GM12878 (cell line): Measurements from ENCODE around the gene NFE2L1. TPM values are rescaled to one million over a fixed set of nuclear protein-coding genes. Genes with fewer than 3 reads are reported as not detected.

Experiments
- ATAC-seq: fragments of 200-7000 bp; cut with Tn5 transposase; 3 replicates; pipeline ENCODE4 v1.9.1; 2020; ENCODE audit warnings: mild to moderate bottlenecking, moderate library complexity
- BruUV-seq: library from RNA; stranded (reverse); fragments of 400-500 nt; replicated peaks from 2 replicates; lab custom pipeline; 2021; lab: Mats Ljungman, UMichigan
- CTCF ChIA-PET: fragments of 300-600 bp; sonication (Branson Sonifier 250); formaldehyde crosslinking; extraction: SDS; loops from one replicate; lab custom pipeline; 2021; ENCODE audit warnings: inconsistent platforms; lab: Yijun Ruan, JAX
- POLR2A ChIA-PET: fragments of 350-600 bp; formaldehyde crosslinking; extraction: SDS; loops from one replicate; lab custom pipeline; 2021; ENCODE audit warnings: inconsistent platforms; lab: Charles Lee
- RAD21 ChIA-PET: fragments of 300-600 bp; sonication (Branson Sonifier 250); formaldehyde crosslinking; loops from one replicate; lab custom pipeline; 2023; ENCODE audit warnings: antibody characterized with exemption; ENCODE audit not compliant: unreplicated experiment; lab: Charles Lee
- SMC1A ChIA-PET: fragments of 300-600 bp; sonication (Branson Sonifier 250); formaldehyde crosslinking; loops from one replicate; lab custom pipeline; 2023; ENCODE audit not compliant: unreplicated experiment, uncharacterized antibody; lab: Charles Lee
- DNase-seq: peaks from one replicate; pipeline ENCODE4 v3.0.0-alpha.2; 2011; ENCODE audit warnings: low read depth, low spot score
- FAIRE-seq: peaks from 3 replicates; lab custom pipeline; 2011; peaks lifted over from hg19 to GRCh38; lab: Jason Lieb, UNC
- H2AFZ ChIP-seq: 2 replicates; pipeline ENCODE4 v1.6.0; 2011; ENCODE audit warnings: low read depth, low read length, control low read depth; ENCODE audit not compliant: control insufficient read depth
- H3K27ac ChIP-seq: 2 replicates; pipeline ENCODE4 v1.5.1; 2011; ENCODE audit warnings: control low read depth; ENCODE audit not compliant: control insufficient read depth, insufficient read depth
- H3K27me3 ChIP-seq, 2 experiments: replicated peaks in 1 of 2; 2 replicates each; pipeline versions ENCODE4 v1.6.0 to v1.6.1; 2011; ENCODE audit warnings: low read length in 1 of 2; ENCODE audit not compliant: control insufficient read depth in 2 of 2, insufficient read depth in 2 of 2
- H3K36me3 ChIP-seq, 2 experiments: 2 replicates each; pipeline ENCODE4 v1.5.1; 2011; ENCODE audit warnings: low read length in 1 of 2; ENCODE audit not compliant: control insufficient read depth in 2 of 2, insufficient read depth in 2 of 2
- H3K4me1 ChIP-seq: 2 replicates; pipeline ENCODE4 v1.6.1; 2011; ENCODE audit warnings: mild to moderate bottlenecking, low read length, moderate library complexity, mixed read lengths; ENCODE audit not compliant: control insufficient read depth, insufficient read depth
- H3K4me2 ChIP-seq: 2 replicates; pipeline ENCODE4 v1.6.0; 2011; ENCODE audit warnings: control low read depth; ENCODE audit not compliant: control insufficient read depth, insufficient read depth
- H3K4me3 ChIP-seq: fragments of 200-600 bp; sonication (generic); 2 replicates; pipeline ENCODE4 v1.5.1; 2016
- H3K79me2 ChIP-seq: 2 replicates; pipeline ENCODE4 v1.6.0; 2011; ENCODE audit warnings: low read length; ENCODE audit not compliant: control insufficient read depth, insufficient read depth
- H3K9ac ChIP-seq: 2 replicates; pipeline ENCODE4 v1.8.0; 2011; ENCODE audit warnings: low read length, control low read depth, mixed read lengths; ENCODE audit not compliant: control insufficient read depth, insufficient read depth
- H3K9me3 ChIP-seq: replicated peaks from 3 replicates; pipeline ENCODE4 v1.5.1; 2011; ENCODE audit warnings: mild to moderate bottlenecking, low read length; ENCODE audit not compliant: control insufficient read depth, insufficient read depth
- H4K20me1 ChIP-seq: 2 replicates; pipeline ENCODE4 v1.6.0; 2011; ENCODE audit not compliant: control insufficient read depth, insufficient read depth
- ASH2L ChIP-seq: fragments of 300-600, 200-600 bp; sonication (generic); IDR thresholded peaks from 2 replicates; pipeline ENCODE4 v1.6.1; 2017; ENCODE audit warnings: low read depth, mild to moderate bottlenecking, borderline replicate concordance
- BCL3 ChIP-seq: IDR thresholded peaks from 2 replicates; pipeline ENCODE4 v1.6.1; 2011; ENCODE audit warnings: borderline replicate concordance, low read depth, mild to moderate bottlenecking, moderate library complexity, low read length; ENCODE audit not compliant: insufficient read depth, poor library complexity, severe bottlenecking
- CHD4 ChIP-seq: fragments of 200-600 bp; sonication (generic); IDR thresholded peaks from 2 replicates; pipeline ENCODE4 v1.6.1; 2016; ENCODE audit warnings: mild to moderate bottlenecking
- IKZF1 ChIP-seq: fragments of 450-650 bp; conservative IDR thresholded peaks from 2 replicates; pipeline ENCODE4 v1.6.1; 2017; ENCODE audit warnings: antibody characterized with exemption, mild to moderate bottlenecking
- KDM1A ChIP-seq: fragments of 200-600 bp; sonication (generic); IDR thresholded peaks from 2 replicates; pipeline ENCODE4 v1.6.1; 2016; ENCODE audit warnings: borderline replicate concordance
- LARP7 ChIP-seq: fragments of 450-650 bp; IDR thresholded peaks from 2 replicates; pipeline ENCODE4 v1.6.1; 2017; ENCODE audit warnings: mild to moderate bottlenecking
- NR2C1 ChIP-seq: fragments of 450-650 bp; IDR thresholded peaks from 2 replicates; pipeline ENCODE4 v1.6.1; 2017; ENCODE audit warnings: antibody characterized with exemption, mild to moderate bottlenecking, moderate library complexity
- POLR2AphosphoS5 ChIP-seq: IDR thresholded peaks from 2 replicates; pipeline ENCODE4 v1.6.1; 2011; ENCODE audit warnings: mild to moderate bottlenecking, low read length, inconsistent platforms
- RELA ChIP-seq: fragments of 450-650 bp; IDR thresholded peaks from 2 replicates; pipeline ENCODE4 v1.8.0; 2014; ENCODE audit warnings: borderline replicate concordance; ENCODE audit not compliant: partially characterized antibody
- USF1 ChIP-seq: IDR thresholded peaks from 2 replicates; pipeline ENCODE4 v1.6.1; 2011; ENCODE audit warnings: borderline replicate concordance, low read depth, mild to moderate bottlenecking, moderate library complexity, mixed read lengths, low read length; ENCODE audit not compliant: insufficient read depth; ENCODE audit errors: extremely low read length
- WGBS: methylation state at CpG from one replicate; pipeline ENCODE4 v1.1.6; 2016; ENCODE audit warnings: low lambda C conversion rate; ENCODE audit not compliant: insufficient replicate concordance, insufficient coverage; ENCODE audit errors: missing lambda C conversion rate; 5-methylcytosine and 5-hydroxymethylcytosine counted together
- in situ Hi-C: fragments of 300-500 bp; cut with MboI; formaldehyde crosslinking; loops from 9 replicates; pipeline ENCODE4 v1.14.3; 2018; ENCODE audit warnings: mixed read lengths
- intact Hi-C: fragments of 100-400 bp; cut with micrococcal nuclease; formaldehyde crosslinking; loops from one replicate; pipeline ENCODE4 v1.14.2; 2022; ENCODE audit not compliant: unreplicated experiment
- polyA plus RNA-seq, 11 experiments: library from polyadenylated mRNA; depleted of rRNA in 4 of 11; unstranded in 6 of 11; stranded (reverse) in 5 of 11; fragments of >200 nt; fragmentation: Nextera tagmentation in 4 of 11; fragmentation: Illumina TruSeq in 1 of 11; extraction: Ambion mirVana in 4 of 11; extraction: Trizol in 1 of 11; gene quantifications; 1 replicate in 1 of 11; 2 replicates in 10 of 11; pipeline versions ENCODE4 v1.2.1 to v1.2.3, GENCODE V29; 2011 to 2016; ENCODE audit warnings: inconsistent platforms in 2 of 11, missing spikeins in 2 of 11, low read depth in 1 of 11
- total RNA-seq, 4 experiments: library from RNA; depleted of rRNA in 3 of 4; stranded (reverse); fragments of >200 nt in 3 of 4; fragmentation: Illumina TruSeq in 1 of 4; extraction: Trizol in 1 of 4; gene quantifications; 2 replicates each; pipeline versions ENCODE4 v1.2.1 to v1.2.3, GENCODE V29; 2013 to 2021
- TF ChIP-seq, protein P1 (sequence below): fragments of 450-650 bp; IDR thresholded peaks from 2 replicates; pipeline ENCODE4 v1.6.1; 2016; ENCODE audit warnings: mild to moderate bottlenecking, moderate library complexity, borderline replicate concordance
- TF ChIP-seq, protein P2 (sequence below): IDR thresholded peaks from 2 replicates; pipeline ENCODE4 v1.6.1; 2012; ENCODE audit warnings: low read depth, low read length, improper control_type of control experiment

The NFE2L1 gene
- total and polyA plus RNA-seq, 10 of the 15 experiments (the other 5 are each of a cell fraction or from before 2014, with no cell fraction given) = 3.8 to 104 (median 26.4) TPM

DNA sequence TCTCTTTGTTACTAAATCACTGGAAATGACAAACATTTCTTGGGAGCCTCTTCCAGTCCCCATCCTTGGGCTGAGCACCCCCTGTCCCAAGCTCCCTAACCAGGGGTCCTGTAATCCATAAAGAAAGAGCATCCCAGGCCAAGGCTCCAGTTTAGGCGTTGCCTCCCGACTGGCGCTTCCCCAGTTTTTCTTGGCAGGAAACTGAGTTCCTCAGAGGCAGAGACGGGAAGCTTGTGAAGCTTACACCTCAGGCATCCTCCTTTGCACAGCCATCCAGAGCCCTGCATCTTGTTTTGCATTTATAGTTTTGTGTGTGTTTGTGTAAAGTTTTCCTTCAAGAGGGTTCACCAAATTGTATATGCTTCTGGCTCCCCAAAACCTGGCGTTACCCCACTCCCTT is 17.6 kb upstream of the NFE2L1 start:
- FAIRE-seq (no peak), DNase-seq (no peak)
- Histone ChIP-seq H3K9ac (no peak overlapping the region), H3K27ac (no peak overlapping the region), H3K4me1 (peaks cover 14% of the 10 kb centered on the region), H3K36me3 (no peaks in the 10 kb centered on the region), H3K4me3 (no peak overlapping the region), H3K4me2 (no peak overlapping the region), H2AFZ (no peak overlapping the region), H4K20me1 (peaks cover 5% of the 10 kb centered on the region; the same call in 1 of the 2 replicates), H3K27me3 (peaks cover 0 to 2% of the 10 kb centered on the region in 2 experiments; a peak in 2 of 4 replicates), H3K79me2 (no peaks in the 10 kb centered on the region)
- WGBS = 65% methylated on average over 5 of the region's 5 CpGs
- SMC1A ChIA-PET = interaction anchor here (0.7 to 7.4 kb wide), 4 partner anchors 13 to 50 kb away, joined by 3 to 100 read pairs (median 7); no protein-coding TSS in a partner anchor
- no TSS peak for BruUV-seq
- intact Hi-C loops (no loop called here), in situ Hi-C loops (no loop called here)
- POLR2A ChIA-PET = interaction anchor here (1.5 to 1.8 kb wide), 2 partner anchors 16 to 38 kb away, joined by 4 to 7 read pairs; no protein-coding TSS in a partner anchor
- RAD21 ChIA-PET = interaction anchor here (0.9 to 1.2 kb wide), 3 partner anchors 18 to 43 kb away, joined by 3 read pairs; partner anchors contain the start of gene NFE2L1
- CTCF ChIA-PET = interaction anchor here (1.0 to 7.9 kb wide), 7 partner anchors 12 to 52 kb away, joined by 3 to 176 read pairs (median 5); partner anchors contain the start of gene NFE2L1
- no peak for TF ChIP-seq NR2C1
- TF ChIP-seq CHD4 = no peak
- no peak for TF ChIP-seq ASH2L
- TF ChIP-seq BCL3 = no peak
- TF ChIP-seq USF1 = no peak
- TF ChIP-seq RELA = no peak
- TF ChIP-seq, protein P1, sequence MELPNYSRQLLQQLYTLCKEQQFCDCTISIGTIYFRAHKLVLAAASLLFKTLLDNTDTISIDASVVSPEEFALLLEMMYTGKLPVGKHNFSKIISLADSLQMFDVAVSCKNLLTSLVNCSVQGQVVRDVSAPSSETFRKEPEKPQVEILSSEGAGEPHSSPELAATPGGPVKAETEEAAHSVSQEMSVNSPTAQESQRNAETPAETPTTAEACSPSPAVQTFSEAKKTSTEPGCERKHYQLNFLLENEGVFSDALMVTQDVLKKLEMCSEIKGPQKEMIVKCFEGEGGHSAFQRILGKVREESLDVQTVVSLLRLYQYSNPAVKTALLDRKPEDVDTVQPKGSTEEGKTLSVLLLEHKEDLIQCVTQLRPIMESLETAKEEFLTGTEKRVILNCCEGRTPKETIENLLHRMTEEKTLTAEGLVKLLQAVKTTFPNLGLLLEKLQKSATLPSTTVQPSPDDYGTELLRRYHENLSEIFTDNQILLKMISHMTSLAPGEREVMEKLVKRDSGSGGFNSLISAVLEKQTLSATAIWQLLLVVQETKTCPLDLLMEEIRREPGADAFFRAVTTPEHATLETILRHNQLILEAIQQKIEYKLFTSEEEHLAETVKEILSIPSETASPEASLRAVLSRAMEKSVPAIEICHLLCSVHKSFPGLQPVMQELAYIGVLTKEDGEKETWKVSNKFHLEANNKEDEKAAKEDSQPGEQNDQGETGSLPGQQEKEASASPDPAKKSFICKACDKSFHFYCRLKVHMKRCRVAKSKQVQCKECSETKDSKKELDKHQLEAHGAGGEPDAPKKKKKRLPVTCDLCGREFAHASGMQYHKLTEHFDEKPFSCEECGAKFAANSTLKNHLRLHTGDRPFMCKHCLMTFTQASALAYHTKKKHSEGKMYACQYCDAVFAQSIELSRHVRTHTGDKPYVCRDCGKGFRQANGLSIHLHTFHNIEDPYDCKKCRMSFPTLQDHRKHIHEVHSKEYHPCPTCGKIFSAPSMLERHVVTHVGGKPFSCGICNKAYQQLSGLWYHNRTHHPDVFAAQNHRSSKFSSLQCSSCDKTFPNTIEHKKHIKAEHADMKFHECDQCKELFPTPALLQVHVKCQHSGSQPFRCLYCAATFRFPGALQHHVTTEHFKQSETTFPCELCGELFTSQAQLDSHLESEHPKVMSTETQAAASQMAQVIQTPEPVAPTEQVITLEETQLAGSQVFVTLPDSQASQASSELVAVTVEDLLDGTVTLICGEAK = no peak
- no peak for TF ChIP-seq IKZF1
- TF ChIP-seq, protein P2, sequence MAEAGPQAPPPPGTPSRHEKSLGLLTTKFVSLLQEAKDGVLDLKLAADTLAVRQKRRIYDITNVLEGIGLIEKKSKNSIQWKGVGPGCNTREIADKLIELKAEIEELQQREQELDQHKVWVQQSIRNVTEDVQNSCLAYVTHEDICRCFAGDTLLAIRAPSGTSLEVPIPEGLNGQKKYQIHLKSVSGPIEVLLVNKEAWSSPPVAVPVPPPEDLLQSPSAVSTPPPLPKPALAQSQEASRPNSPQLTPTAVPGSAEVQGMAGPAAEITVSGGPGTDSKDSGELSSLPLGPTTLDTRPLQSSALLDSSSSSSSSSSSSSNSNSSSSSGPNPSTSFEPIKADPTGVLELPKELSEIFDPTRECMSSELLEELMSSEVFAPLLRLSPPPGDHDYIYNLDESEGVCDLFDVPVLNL = no peak
- TF ChIP-seq POLR2AphosphoS5 = no peak
- TF ChIP-seq KDM1A = no peak
- TF ChIP-seq LARP7 = no peak
- TF ChIP-seq, all 136 proteins: peak for 0
- H3K9me3 ChIP-seq = no peaks in the 10 kb centered on the region
- ATAC-seq = no peak
